Measurements from ENCODE around the gene L3MBTL1.

- TF ChIP-seq POLR2A (IDR thresholded peaks at IDR 0.05; ENCODE audit: low read length) = no peak
- no peak for TF ChIP-seq GATA1 (IDR thresholded peaks at IDR 0.05; ENCODE audit: low read depth, low read length)
These were observed 17.5 kb downstream of the L3MBTL1 start for GRCh38 chr20:43525021-43525420.

Measured in erythroblast (primary cell).